Endothelial cell (in vitro differentiated cells): ENCODE data around the gene GLRX5. TPM values are rescaled to one million over a fixed set of nuclear protein-coding genes. Genes with fewer than 3 reads are reported as not detected.

Experiments
- DNase-seq: peaks from one replicate; pipeline ENCODE4 v3.0.0; 2021; ENCODE audit warnings: low spot score
- H3K27ac Mint-ChIP-seq: one replicate; pipeline ENCODE4 v1.8.0; 2021; ENCODE audit warnings: mixed read lengths, inconsistent platforms; ENCODE audit not compliant: unreplicated experiment
- H3K27me3 Mint-ChIP-seq: one replicate; pipeline ENCODE4 v1.8.0; 2021; ENCODE audit warnings: mild to moderate bottlenecking, moderate library complexity, mixed read lengths, inconsistent platforms; ENCODE audit not compliant: unreplicated experiment
- H3K36me3 Mint-ChIP-seq: one replicate; pipeline ENCODE4 v1.8.0; 2021; ENCODE audit warnings: mild to moderate bottlenecking, low read depth, mixed read lengths, inconsistent platforms; ENCODE audit not compliant: unreplicated experiment
- H3K4me1 Mint-ChIP-seq: one replicate; pipeline ENCODE4 v1.8.0; 2021; ENCODE audit warnings: mild to moderate bottlenecking, mixed read lengths, inconsistent platforms; ENCODE audit not compliant: unreplicated experiment
- H3K4me3 Mint-ChIP-seq: one replicate; pipeline ENCODE4 v1.8.0; 2021; ENCODE audit warnings: mild to moderate bottlenecking, mixed read lengths, inconsistent platforms; ENCODE audit not compliant: unreplicated experiment
- H3K9me3 Mint-ChIP-seq: one replicate; pipeline ENCODE4 v1.8.0; 2021; ENCODE audit warnings: mixed read lengths, inconsistent platforms; ENCODE audit not compliant: unreplicated experiment
- total RNA-seq: library from RNA; stranded (reverse); fragmentation: NEBNext Ultra II Directional; extraction: Animal tissue kit (Norgen Biotek cat#: 25700); gene quantifications from one replicate; pipeline ENCODE4 v1.2.1, GENCODE V29; 2021; ENCODE audit not compliant: unreplicated experiment
- TF ChIP-seq, protein P1 (sequence below): fragments of 200-600 bp; sonication (generic); IDR thresholded peaks from one replicate; pipeline ENCODE4 v1.5.0; 2021; ENCODE audit warnings: antibody characterized with exemption; ENCODE audit not compliant: unreplicated experiment

GLRX5 gene
- total RNA-seq, 1 donor from 2014 or later, result 40.3 TPM

DNA sequence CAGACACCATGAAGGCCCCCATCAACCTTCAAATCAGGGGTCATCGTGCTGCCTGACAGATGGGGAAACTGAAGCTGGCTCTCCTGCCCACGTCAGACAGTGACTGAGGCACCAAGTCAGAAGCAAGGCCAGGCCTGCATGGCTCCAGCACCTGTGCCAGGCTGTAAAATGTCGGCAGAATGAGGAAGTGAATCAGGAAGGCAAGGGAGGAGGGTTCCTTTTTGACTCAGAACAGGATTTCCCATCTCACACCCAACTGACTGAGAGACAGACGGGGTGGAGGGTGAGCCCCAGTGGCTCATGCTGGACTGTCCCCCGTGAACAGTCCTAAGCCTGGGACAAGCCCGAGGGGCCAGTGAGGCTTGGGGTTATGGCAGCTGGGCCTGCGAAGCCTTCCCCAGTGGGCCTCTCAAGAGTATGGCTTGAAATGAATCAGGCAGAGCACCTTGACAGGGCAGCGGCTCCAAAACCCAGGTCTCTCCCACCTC, 39.3 kb upstream of the GLRX5 start:
- Mint-ChIP-seq H3K27ac (no peak overlapping the region), H3K9me3 (no peaks in the 10 kb centered on the region), H3K4me1 (peaks cover 14% of the 10 kb centered on the region), H3K4me3 (no peak overlapping the region), H3K36me3 (no peaks in the 10 kb centered on the region), H3K27me3 (peaks cover 1% of the 10 kb centered on the region)
- no peak for DNase-seq
- TF ChIP-seq, protein P1, sequence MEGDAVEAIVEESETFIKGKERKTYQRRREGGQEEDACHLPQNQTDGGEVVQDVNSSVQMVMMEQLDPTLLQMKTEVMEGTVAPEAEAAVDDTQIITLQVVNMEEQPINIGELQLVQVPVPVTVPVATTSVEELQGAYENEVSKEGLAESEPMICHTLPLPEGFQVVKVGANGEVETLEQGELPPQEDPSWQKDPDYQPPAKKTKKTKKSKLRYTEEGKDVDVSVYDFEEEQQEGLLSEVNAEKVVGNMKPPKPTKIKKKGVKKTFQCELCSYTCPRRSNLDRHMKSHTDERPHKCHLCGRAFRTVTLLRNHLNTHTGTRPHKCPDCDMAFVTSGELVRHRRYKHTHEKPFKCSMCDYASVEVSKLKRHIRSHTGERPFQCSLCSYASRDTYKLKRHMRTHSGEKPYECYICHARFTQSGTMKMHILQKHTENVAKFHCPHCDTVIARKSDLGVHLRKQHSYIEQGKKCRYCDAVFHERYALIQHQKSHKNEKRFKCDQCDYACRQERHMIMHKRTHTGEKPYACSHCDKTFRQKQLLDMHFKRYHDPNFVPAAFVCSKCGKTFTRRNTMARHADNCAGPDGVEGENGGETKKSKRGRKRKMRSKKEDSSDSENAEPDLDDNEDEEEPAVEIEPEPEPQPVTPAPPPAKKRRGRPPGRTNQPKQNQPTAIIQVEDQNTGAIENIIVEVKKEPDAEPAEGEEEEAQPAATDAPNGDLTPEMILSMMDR, result no peak

DNA sequence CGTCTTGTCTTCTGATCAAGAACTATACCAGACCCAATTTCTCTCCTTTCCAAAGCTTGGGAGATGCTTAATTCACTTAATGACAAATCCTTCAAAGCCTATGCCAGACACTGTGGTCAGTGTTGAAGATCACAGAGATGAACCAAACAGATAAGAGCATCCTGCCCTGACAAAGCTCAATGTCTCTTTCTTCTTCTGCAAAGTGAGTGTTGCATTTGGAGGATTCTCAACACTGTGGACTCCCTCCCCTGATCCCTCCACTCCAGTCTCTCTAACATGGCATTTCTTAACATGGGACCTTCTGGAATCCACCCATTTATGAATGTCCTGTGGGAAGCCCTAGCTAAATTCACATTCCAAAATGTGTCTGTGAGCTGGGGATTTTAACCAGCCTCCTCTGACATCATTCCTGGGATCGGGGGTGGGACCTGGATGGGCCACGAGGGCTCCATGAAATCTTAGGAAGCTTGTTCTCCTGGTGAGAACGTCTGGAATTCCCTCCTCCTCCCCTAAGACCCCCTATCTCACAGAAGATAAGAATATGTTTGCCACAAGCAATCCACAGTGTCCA, 38.7 kb upstream of the GLRX5 start:
- Mint-ChIP-seq H3K36me3 (no peaks in the 10 kb centered on the region), H3K9me3 (no peaks in the 10 kb centered on the region), H3K4me3 (no peak overlapping the region), H3K4me1 (peaks cover 14% of the 10 kb centered on the region), H3K27me3 (peaks cover 1% of the 10 kb centered on the region), H3K27ac (no peak overlapping the region)
- TF ChIP-seq, protein P1, result no peak
- DNase-seq, result no peak

DNA sequence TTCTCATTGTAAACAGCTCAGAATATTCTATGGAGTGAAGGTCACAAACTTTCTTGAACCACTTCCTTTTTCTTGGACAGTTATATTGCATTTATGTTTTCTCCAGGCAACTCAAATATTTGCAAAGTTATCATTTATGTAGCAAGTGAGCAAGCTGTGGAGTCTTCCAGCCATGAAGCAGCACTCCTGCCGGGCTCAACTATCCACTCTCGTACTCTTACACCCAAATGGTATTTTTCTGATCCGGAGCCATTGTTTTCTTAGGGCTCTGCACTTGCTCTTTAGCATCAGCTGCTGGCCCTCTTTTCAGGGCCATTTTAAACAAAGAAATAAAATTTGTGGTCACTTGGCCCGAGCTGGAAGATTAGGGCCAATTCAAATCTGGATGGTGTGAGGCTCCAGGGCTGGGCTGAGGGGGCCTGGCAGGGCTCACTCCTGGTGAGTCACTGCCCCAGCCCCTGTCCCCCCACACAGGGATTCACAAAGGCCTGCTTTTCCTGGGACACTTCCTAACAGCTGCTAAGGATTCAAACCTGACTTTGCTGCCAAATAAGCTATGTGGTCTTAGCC, 38.1 kb upstream of the GLRX5 start:
- Mint-ChIP-seq H3K27me3 (peaks cover 1% of the 10 kb centered on the region), H3K36me3 (no peaks in the 10 kb centered on the region), H3K4me1 (peaks cover 14% of the 10 kb centered on the region), H3K4me3 (no peak overlapping the region), H3K27ac (no peak overlapping the region), H3K9me3 (no peaks in the 10 kb centered on the region)
- TF ChIP-seq, protein P1, result no peak
- no peak for DNase-seq

DNA sequence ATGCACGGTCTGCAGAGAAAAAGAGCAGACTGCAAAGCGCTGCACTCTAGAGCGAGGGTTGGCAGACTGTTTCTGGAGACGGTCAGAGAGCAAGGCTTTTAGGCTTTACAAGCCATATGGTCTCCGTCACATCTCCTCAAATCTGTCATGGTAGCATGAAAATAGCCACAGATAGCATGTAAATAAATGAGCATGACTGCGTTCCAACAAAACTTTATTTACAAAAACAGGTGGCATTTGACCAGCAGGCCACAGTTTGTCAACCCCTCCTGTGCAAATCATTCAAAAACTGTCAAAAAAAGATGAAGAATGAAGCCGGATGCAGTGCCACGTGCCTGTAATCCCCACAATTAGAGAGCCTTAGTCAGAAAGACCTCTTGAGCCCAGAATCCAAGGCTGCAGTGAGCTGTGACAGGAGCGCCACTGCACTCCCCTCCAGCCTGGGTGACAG, 37.3 kb upstream of the GLRX5 start:
- Mint-ChIP-seq H3K4me1 (peaks cover 14% of the 10 kb centered on the region), H3K9me3 (no peaks in the 10 kb centered on the region), H3K27me3 (peaks cover 1% of the 10 kb centered on the region), H3K4me3 (no peak overlapping the region), H3K36me3 (no peaks in the 10 kb centered on the region), H3K27ac (no peak overlapping the region)
- DNase-seq, result no peak
- TF ChIP-seq, protein P1, result no peak

DNA sequence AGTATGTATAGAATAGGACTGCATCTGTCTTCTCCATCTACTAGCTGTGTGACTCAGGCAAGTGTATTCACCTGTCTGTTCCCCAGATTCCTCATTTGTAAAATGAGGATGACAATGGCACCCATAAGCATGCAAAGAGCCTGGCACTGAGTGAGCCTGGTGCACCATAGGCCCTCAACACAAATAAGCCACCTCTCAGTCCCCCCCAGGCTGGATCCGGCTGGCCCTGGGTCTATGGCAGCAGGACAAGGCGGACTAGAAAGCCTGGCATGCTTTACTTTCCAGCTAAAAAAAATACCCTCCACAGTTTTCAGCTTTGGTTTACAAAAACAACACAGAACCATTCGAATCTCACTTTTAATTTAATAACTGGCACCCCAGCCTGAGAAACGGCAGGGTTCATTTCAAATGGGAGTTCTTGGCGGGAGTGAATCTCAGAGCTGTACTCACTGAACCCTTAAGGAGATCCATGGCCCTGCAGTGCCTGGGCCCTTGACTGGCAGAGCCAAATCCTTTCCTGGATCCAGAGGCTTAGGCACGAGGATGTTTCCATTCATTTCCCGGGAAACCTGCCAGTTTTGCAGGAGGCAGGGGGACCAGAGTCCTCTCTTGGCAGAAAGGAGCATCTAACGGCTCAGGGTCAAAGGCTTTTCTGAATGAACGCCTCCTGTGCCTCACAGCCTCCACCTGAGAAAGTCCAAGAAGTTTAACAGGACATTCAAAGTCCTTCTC, 36.1 kb upstream of the GLRX5 start:
- Mint-ChIP-seq H3K27me3 (peaks cover 1% of the 10 kb centered on the region), H3K4me1 (peaks cover 14% of the 10 kb centered on the region), H3K27ac (no peak overlapping the region), H3K36me3 (no peaks in the 10 kb centered on the region), H3K9me3 (no peaks in the 10 kb centered on the region), H3K4me3 (no peak overlapping the region)
- TF ChIP-seq, protein P1, result no peak
- no peak for DNase-seq
